HEK293 (cell line): Measurements from ENCODE around the gene YPEL1.

Source experiments
- FEZF1 ChIP-seq: fragments of 450-650 bp; formaldehyde crosslinking; IDR thresholded peaks from 2 replicates; pipeline ENCODE4 v1.5.1; 2016; ENCODE audit warnings: missing biosample characterization, missing genetic modification characterization
- HOXA7 ChIP-seq: sonication (generic); formaldehyde crosslinking; IDR thresholded peaks from 2 replicates; pipeline ENCODE4 v1.8.1; 2022; ENCODE audit warnings: missing genetic modification reagents, borderline replicate concordance
- MEIS1 ChIP-seq: sonication (generic); formaldehyde crosslinking; IDR thresholded peaks from 2 replicates; pipeline ENCODE4 v1.8.1; 2022; ENCODE audit warnings: missing genetic modification reagents, mild to moderate bottlenecking, borderline replicate concordance
- RBAK ChIP-seq: fragments of 450-650 bp; formaldehyde crosslinking; IDR thresholded peaks from 2 replicates; pipeline ENCODE4 v1.5.1; 2016; ENCODE audit warnings: missing biosample characterization, missing genetic modification characterization
- REPIN1 ChIP-seq: fragments of 450-650 bp; formaldehyde crosslinking; IDR thresholded peaks from 2 replicates; pipeline ENCODE4 v1.5.1; 2017; ENCODE audit warnings: missing biosample characterization, missing genetic modification characterization, low read depth
- SETDB1 ChIP-seq: IDR thresholded peaks from one replicate; pipeline ENCODE4 v1.6.1; 2017; ENCODE audit warnings: mild to moderate bottlenecking, low read length, moderate library complexity, mixed read lengths; ENCODE audit not compliant: insufficient read length
- YY1 ChIP-seq: fragments of 450-650 bp; formaldehyde crosslinking; IDR thresholded peaks from 2 replicates; pipeline ENCODE4 v1.5.1; 2018; ENCODE audit warnings: missing biosample characterization, missing genetic modification characterization
- YY2 ChIP-seq: fragments of 450-650 bp; formaldehyde crosslinking; IDR thresholded peaks from 2 replicates; pipeline ENCODE4 v1.5.1; 2016; ENCODE audit warnings: missing biosample characterization, missing genetic modification characterization
- ZBTB17 ChIP-seq: fragments of 450-650 bp; formaldehyde crosslinking; IDR thresholded peaks from 2 replicates; pipeline ENCODE4 v1.5.1; 2016; ENCODE audit warnings: missing biosample characterization, missing genetic modification characterization
- ZBTB48 ChIP-seq: fragments of 450-650 bp; formaldehyde crosslinking; IDR thresholded peaks from 2 replicates; pipeline ENCODE4 v1.5.1; 2016; ENCODE audit warnings: missing biosample characterization, missing genetic modification characterization
- ZFP41 ChIP-seq: fragments of 450-650 bp; formaldehyde crosslinking; IDR thresholded peaks from 2 replicates; pipeline ENCODE4 v1.5.1; 2016; ENCODE audit warnings: missing biosample characterization, missing genetic modification characterization, borderline replicate concordance
- ZNF184 ChIP-seq: fragments of 450-650 bp; IDR thresholded peaks from 2 replicates; pipeline ENCODE4 v1.5.1; 2018; ENCODE audit warnings: missing biosample characterization, mild to moderate bottlenecking, missing genetic modification characterization
- ZNF335 ChIP-seq: fragments of 450-650 bp; formaldehyde crosslinking; conservative IDR thresholded peaks from 2 replicates; pipeline ENCODE4 v1.5.1; 2016; ENCODE audit warnings: missing biosample characterization, missing genetic modification characterization
- ZNF341 ChIP-seq: fragments of 450-650 bp; formaldehyde crosslinking; IDR thresholded peaks from 2 replicates; pipeline ENCODE4; 2016; ENCODE audit warnings: low read depth, missing biosample characterization, missing genetic modification characterization
- ZNF433 ChIP-seq: fragments of 450-650 bp; formaldehyde crosslinking; IDR thresholded peaks from 2 replicates; pipeline ENCODE4 v1.5.1; 2016; ENCODE audit warnings: missing biosample characterization, missing genetic modification characterization, low read depth
- ZNF473 ChIP-seq: fragments of 450-650 bp; formaldehyde crosslinking; IDR thresholded peaks from 2 replicates; pipeline ENCODE4 v1.5.1; 2017; ENCODE audit warnings: missing biosample characterization, missing genetic modification characterization
- ZNF521 ChIP-seq: fragments of 450-650 bp; formaldehyde crosslinking; IDR thresholded peaks from 2 replicates; pipeline ENCODE4 v1.5.1; 2017; ENCODE audit warnings: missing biosample characterization, mild to moderate bottlenecking, missing genetic modification characterization
- ZNF561 ChIP-seq: fragments of 450-650 bp; IDR thresholded peaks from 2 replicates; pipeline ENCODE4 v1.5.1; 2018; ENCODE audit warnings: missing biosample characterization, missing genetic modification characterization, borderline replicate concordance
- ZNF623 ChIP-seq: fragments of 450-650 bp; formaldehyde crosslinking; IDR thresholded peaks from 2 replicates; pipeline ENCODE4 v1.5.1; 2016; ENCODE audit warnings: missing biosample characterization, missing genetic modification characterization
- ZNF626 ChIP-seq: fragments of 450-650 bp; sonication (Bioruptor Pico); formaldehyde crosslinking; IDR thresholded peaks from 2 replicates; pipeline ENCODE4 v1.5.1; 2018; ENCODE audit warnings: missing biosample characterization, missing genetic modification characterization, inconsistent platforms
- ZNF629 ChIP-seq: fragments of 450-650 bp; formaldehyde crosslinking; IDR thresholded peaks from 2 replicates; pipeline ENCODE4 v1.5.1; 2017; ENCODE audit warnings: missing biosample characterization, missing genetic modification characterization
- ZNF701 ChIP-seq: fragments of 450-650 bp; formaldehyde crosslinking; IDR thresholded peaks from 2 replicates; pipeline ENCODE4 v1.5.1; 2016; ENCODE audit warnings: missing biosample characterization, missing genetic modification characterization
- ZNF76 ChIP-seq: fragments of 450-650 bp; formaldehyde crosslinking; IDR thresholded peaks from 2 replicates; pipeline ENCODE4; 2016; ENCODE audit warnings: low read depth, missing biosample characterization, missing genetic modification characterization, borderline replicate concordance
- ZNF768 ChIP-seq: fragments of 450-650 bp; formaldehyde crosslinking; IDR thresholded peaks from 2 replicates; pipeline ENCODE4 v1.5.1; 2018; ENCODE audit warnings: missing biosample characterization, mild to moderate bottlenecking, missing genetic modification characterization
- TF ChIP-seq, protein P1 (sequence below): fragments of 450-650 bp; formaldehyde crosslinking; IDR thresholded peaks from 2 replicates; pipeline ENCODE4 v1.5.1; 2016; ENCODE audit warnings: missing biosample characterization, missing genetic modification characterization
- TF ChIP-seq, protein P2 (sequence below): fragments of 450-650 bp; formaldehyde crosslinking; IDR thresholded peaks from 2 replicates; pipeline ENCODE4 v1.5.1; 2016; ENCODE audit warnings: missing biosample characterization, missing genetic modification characterization, borderline replicate concordance
- TF ChIP-seq, protein P3 (sequence below): fragments of 450-650 bp; formaldehyde crosslinking; IDR thresholded peaks from 2 replicates; pipeline ENCODE4 v1.5.1; 2016; ENCODE audit warnings: missing biosample characterization, missing genetic modification characterization
- TF ChIP-seq, protein P4 (sequence below): fragments of 450-650 bp; formaldehyde crosslinking; IDR thresholded peaks from 2 replicates; pipeline ENCODE4 v1.5.1; 2016; ENCODE audit warnings: missing biosample characterization, missing genetic modification characterization, borderline replicate concordance

YPEL1 gene

DNA sequence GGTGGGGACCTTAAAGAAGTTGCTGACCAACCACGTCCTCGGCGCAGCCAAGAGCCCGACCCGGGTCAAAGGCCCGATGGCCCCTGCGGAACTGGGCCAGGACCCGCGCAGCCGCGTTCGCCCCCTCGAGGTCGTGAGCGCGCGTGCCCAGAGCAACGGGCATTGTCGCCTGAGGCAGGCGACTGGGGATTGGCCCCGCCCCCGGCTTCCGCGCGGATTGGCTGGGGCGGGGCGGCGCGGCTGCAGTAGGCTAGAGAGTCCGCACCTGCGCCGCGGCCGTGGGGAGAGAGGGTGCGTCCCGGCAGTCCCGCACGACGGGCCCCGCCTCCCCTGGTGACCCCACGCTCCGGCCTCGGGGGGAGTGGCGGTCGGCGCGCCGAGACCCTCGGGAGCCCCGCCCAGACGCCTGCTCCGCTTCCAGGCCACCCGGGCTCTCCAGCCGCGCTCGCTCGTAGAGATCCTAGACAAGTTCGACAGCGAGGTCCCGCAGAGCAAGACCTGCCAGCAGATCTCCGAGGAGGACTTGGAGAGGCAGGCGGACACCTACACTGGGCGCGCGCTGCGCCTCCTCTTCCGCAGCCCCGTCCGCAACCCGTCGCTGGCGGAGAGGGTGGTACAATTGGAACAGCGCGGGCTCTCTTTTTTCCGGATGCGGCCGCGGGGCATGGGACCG, 78.1 kb downstream of the YPEL1 start (continued):
- TF ChIP-seq ZNF701 (tag by site-specific recombination) (no peak), HOXA7 (CRISPR knock-in tag) (no peak), ZNF521 (no peak), FEZF1 (tag by site-specific recombination) (no peak), YY1 (tag by site-specific recombination) (no peak), ZNF626 (tag by site-specific recombination) (no peak), YY2 (tag by site-specific recombination) (no peak), ZNF341 (tag by site-specific recombination) (peak; percentile 93), MEIS1 (CRISPR knock-in tag) (no peak), ZNF335 (tag by site-specific recombination) (peak; percentile 26; the same call in 1 of the 2 replicates), ZNF561 (tag by site-specific recombination) (peak; percentile 85; the same call in 1 of the 2 replicates), ZNF629 (tag by site-specific recombination) (0 out of 2 replicates have a peak, but pooled peaks have one; percentile 9), ZNF76 (tag by site-specific recombination) (peak; percentile 37; the same call in 1 of the 2 replicates), ZBTB17 (tag by site-specific recombination) (peak; percentile 94), REPIN1 (no peak), ZNF473 (tag by site-specific recombination) (no peak), ZNF433 (tag by site-specific recombination) (no peak), ZNF768 (tag by site-specific recombination) (no peak), RBAK (no peak), SETDB1 (no peak), ZFP41 (tag by site-specific recombination) (no peak), ZBTB48 (no peak), ZNF184 (tag by site-specific recombination) (no peak), ZNF623 (tag by site-specific recombination) (no peak)
- TF ChIP-seq, protein P1, sequence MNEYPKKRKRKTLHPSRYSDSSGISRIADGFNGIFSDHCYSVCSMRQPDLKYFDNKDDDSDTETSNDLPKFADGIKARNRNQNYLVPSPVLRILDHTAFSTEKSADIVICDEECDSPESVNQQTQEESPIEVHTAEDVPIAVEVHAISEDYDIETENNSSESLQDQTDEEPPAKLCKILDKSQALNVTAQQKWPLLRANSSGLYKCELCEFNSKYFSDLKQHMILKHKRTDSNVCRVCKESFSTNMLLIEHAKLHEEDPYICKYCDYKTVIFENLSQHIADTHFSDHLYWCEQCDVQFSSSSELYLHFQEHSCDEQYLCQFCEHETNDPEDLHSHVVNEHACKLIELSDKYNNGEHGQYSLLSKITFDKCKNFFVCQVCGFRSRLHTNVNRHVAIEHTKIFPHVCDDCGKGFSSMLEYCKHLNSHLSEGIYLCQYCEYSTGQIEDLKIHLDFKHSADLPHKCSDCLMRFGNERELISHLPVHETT (tag by site-specific recombination) = no peak
- TF ChIP-seq, protein P2, sequence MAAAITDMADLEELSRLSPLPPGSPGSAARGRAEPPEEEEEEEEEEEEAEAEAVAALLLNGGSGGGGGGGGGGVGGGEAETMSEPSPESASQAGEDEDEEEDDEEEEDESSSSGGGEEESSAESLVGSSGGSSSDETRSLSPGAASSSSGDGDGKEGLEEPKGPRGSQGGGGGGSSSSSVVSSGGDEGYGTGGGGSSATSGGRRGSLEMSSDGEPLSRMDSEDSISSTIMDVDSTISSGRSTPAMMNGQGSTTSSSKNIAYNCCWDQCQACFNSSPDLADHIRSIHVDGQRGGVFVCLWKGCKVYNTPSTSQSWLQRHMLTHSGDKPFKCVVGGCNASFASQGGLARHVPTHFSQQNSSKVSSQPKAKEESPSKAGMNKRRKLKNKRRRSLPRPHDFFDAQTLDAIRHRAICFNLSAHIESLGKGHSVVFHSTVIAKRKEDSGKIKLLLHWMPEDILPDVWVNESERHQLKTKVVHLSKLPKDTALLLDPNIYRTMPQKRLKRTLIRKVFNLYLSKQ (tag by site-specific recombination) = no peak
- TF ChIP-seq, protein P3, sequence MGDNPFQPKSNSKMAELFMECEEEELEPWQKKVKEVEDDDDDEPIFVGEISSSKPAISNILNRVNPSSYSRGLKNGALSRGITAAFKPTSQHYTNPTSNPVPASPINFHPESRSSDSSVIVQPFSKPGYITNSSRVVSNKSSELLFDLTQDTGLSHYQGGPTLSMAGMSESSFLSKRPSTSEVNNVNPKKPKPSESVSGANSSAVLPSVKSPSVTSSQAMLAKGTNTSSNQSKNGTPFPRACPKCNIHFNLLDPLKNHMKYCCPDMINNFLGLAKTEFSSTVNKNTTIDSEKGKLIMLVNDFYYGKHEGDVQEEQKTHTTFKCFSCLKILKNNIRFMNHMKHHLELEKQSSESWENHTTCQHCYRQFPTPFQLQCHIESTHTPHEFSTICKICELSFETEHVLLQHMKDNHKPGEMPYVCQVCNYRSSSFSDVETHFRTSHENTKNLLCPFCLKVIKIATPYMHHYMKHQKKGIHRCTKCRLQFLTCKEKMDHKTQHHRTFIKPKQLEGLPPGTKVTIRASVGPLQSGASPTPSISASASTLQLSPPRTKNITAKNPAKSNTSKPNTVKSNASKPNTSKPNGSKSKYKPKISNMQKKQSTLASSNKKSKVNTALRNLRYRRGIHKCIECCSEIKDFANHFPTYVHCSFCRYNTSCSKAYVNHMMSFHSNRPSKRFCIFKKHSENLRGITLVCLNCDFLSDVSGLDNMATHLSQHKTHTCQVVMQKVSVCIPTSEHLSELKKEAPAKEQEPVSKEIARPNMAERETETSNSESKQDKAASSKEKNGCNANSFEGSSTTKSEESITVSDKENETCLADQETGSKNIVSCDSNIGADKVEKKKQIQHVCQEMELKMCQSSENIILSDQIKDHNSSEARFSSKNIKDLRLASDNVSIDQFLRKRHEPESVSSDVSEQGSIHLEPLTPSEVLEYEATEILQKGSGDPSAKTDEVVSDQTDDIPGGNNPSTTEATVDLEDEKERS (tag by site-specific recombination) = no peak
- TF ChIP-seq, protein P4, sequence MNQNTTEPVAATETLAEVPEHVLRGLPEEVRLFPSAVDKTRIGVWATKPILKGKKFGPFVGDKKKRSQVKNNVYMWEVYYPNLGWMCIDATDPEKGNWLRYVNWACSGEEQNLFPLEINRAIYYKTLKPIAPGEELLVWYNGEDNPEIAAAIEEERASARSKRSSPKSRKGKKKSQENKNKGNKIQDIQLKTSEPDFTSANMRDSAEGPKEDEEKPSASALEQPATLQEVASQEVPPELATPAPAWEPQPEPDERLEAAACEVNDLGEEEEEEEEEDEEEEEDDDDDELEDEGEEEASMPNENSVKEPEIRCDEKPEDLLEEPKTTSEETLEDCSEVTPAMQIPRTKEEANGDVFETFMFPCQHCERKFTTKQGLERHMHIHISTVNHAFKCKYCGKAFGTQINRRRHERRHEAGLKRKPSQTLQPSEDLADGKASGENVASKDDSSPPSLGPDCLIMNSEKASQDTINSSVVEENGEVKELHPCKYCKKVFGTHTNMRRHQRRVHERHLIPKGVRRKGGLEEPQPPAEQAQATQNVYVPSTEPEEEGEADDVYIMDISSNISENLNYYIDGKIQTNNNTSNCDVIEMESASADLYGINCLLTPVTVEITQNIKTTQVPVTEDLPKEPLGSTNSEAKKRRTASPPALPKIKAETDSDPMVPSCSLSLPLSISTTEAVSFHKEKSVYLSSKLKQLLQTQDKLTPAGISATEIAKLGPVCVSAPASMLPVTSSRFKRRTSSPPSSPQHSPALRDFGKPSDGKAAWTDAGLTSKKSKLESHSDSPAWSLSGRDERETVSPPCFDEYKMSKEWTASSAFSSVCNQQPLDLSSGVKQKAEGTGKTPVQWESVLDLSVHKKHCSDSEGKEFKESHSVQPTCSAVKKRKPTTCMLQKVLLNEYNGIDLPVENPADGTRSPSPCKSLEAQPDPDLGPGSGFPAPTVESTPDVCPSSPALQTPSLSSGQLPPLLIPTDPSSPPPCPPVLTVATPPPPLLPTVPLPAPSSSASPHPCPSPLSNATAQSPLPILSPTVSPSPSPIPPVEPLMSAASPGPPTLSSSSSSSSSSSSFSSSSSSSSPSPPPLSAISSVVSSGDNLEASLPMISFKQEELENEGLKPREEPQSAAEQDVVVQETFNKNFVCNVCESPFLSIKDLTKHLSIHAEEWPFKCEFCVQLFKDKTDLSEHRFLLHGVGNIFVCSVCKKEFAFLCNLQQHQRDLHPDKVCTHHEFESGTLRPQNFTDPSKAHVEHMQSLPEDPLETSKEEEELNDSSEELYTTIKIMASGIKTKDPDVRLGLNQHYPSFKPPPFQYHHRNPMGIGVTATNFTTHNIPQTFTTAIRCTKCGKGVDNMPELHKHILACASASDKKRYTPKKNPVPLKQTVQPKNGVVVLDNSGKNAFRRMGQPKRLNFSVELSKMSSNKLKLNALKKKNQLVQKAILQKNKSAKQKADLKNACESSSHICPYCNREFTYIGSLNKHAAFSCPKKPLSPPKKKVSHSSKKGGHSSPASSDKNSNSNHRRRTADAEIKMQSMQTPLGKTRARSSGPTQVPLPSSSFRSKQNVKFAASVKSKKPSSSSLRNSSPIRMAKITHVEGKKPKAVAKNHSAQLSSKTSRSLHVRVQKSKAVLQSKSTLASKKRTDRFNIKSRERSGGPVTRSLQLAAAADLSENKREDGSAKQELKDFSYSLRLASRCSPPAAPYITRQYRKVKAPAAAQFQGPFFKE (tag by site-specific recombination) = no peak
